Measurements from ENCODE around the gene PCDHA7.

- TF ChIP-seq CTCF (IDR thresholded peaks at IDR 0.05), result no peak
- TF ChIP-seq POLR2AphosphoS5 (IDR thresholded peaks at IDR 0.05), result no peak
- no peak for TF ChIP-seq EP300 (IDR thresholded peaks at IDR 0.05)
- TF ChIP-seq POLR2A (IDR thresholded peaks at IDR 0.05), result no peak
Observed at GRCh38 chr5:140877262-140877581, 43.2 kb downstream of the PCDHA7 start.
